Trophoblast cell (in vitro differentiated cells and primary cell): ENCODE data around the gene CELF1.

Source experiments
- DNase-seq, 2 donors: peaks; one replicate each; pipeline ENCODE4 v3.0.0-alpha.2; 2016
- H2AFZ ChIP-seq: 2 replicates; pipeline ENCODE4 v1.6.1; 2013; ENCODE audit warnings: low read length, moderate library complexity, mild to moderate bottlenecking; ENCODE audit not compliant: insufficient read depth, poor library complexity
- H2AK5ac ChIP-seq: 2 replicates; pipeline ENCODE4 v1.6.1; 2013; ENCODE audit warnings: mild to moderate bottlenecking, low read length
- H2BK120ac ChIP-seq: 2 replicates; pipeline ENCODE4 v1.6.1; 2013; ENCODE audit warnings: low read length, mild to moderate bottlenecking, moderate library complexity; ENCODE audit not compliant: insufficient read depth, poor library complexity
- H2BK12ac ChIP-seq: 2 replicates; pipeline ENCODE4 v1.6.1; 2013; ENCODE audit warnings: mild to moderate bottlenecking, low read length, moderate library complexity
- H2BK5ac ChIP-seq: 2 replicates; pipeline ENCODE4 v1.6.1; 2013; ENCODE audit warnings: low read length, low read depth, moderate library complexity, mild to moderate bottlenecking; ENCODE audit not compliant: poor library complexity
- H3K14ac ChIP-seq: 2 replicates; pipeline ENCODE4 v1.6.1; 2013; ENCODE audit warnings: mild to moderate bottlenecking, low read length
- H3K18ac ChIP-seq: 2 replicates; pipeline ENCODE4 v1.6.1; 2013; ENCODE audit warnings: mild to moderate bottlenecking, low read length
- H3K23ac ChIP-seq: 2 replicates; pipeline ENCODE4 v1.6.1; 2013; ENCODE audit warnings: low read length
- H3K27ac ChIP-seq: 2 replicates; pipeline ENCODE4 v1.5.1; 2013; ENCODE audit warnings: low read depth, mild to moderate bottlenecking, inconsistent platforms, low read length, moderate library complexity
- H3K27me3 ChIP-seq: 2 replicates; pipeline ENCODE4 v1.6.1; 2013; ENCODE audit warnings: inconsistent platforms, mild to moderate bottlenecking, low read length, moderate library complexity; ENCODE audit not compliant: insufficient read depth
- H3K36me3 ChIP-seq, 2 experiments: 1 replicate in 1 of 2; 2 replicates in 1 of 2; pipeline ENCODE4 v1.6.1; 2013; ENCODE audit warnings: low read length in 2 of 2, mild to moderate bottlenecking in 2 of 2, moderate library complexity in 1 of 2; ENCODE audit not compliant: insufficient read depth in 2 of 2, control insufficient read depth in 1 of 2
- H3K4ac ChIP-seq: 2 replicates; pipeline ENCODE4 v1.6.1; 2013; ENCODE audit warnings: low read depth, mild to moderate bottlenecking, low read length, moderate library complexity
- H3K4me1 ChIP-seq, 2 experiments: 1 replicate in 1 of 2; 2 replicates in 1 of 2; pipeline ENCODE4 v1.6.1; 2013; ENCODE audit warnings: low read length in 2 of 2, mild to moderate bottlenecking in 2 of 2, moderate library complexity in 1 of 2; ENCODE audit not compliant: insufficient read depth in 2 of 2, control insufficient read depth in 1 of 2
- H3K4me2 ChIP-seq: 2 replicates; pipeline ENCODE4 v1.6.1; 2013; ENCODE audit warnings: inconsistent platforms, mild to moderate bottlenecking, low read length, moderate library complexity
- H3K4me3 ChIP-seq: 2 replicates; pipeline ENCODE4 v1.5.1; 2013; ENCODE audit warnings: mild to moderate bottlenecking, low read depth, low read length, inconsistent platforms
- H3K79me1 ChIP-seq: one replicate; pipeline ENCODE4 v1.6.1; 2013; ENCODE audit warnings: low read length
- H3K79me2 ChIP-seq: 2 replicates; pipeline ENCODE4 v1.6.1; 2013; ENCODE audit warnings: low read length, mild to moderate bottlenecking; ENCODE audit not compliant: control insufficient read depth, insufficient read depth, poor library complexity
- H3K9ac ChIP-seq: 2 replicates; pipeline ENCODE4 v1.6.1; 2013; ENCODE audit warnings: mild to moderate bottlenecking, low read length
- H3K9me3 ChIP-seq: 2 replicates; pipeline ENCODE4 v1.6.1; 2013; ENCODE audit warnings: low read depth, mild to moderate bottlenecking, control low read depth, inconsistent platforms, low read length; ENCODE audit not compliant: insufficient read depth
- H4K12ac ChIP-seq: 2 replicates; pipeline ENCODE4 v1.6.1; 2013; ENCODE audit warnings: low read depth, mild to moderate bottlenecking, low read length, moderate library complexity
- H4K8ac ChIP-seq: 2 replicates; pipeline ENCODE4 v1.6.1; 2013; ENCODE audit warnings: low read depth, mild to moderate bottlenecking, low read length, moderate library complexity
- H4K91ac ChIP-seq: one replicate; pipeline ENCODE4 v1.6.1; 2013; ENCODE audit warnings: low read depth, mild to moderate bottlenecking, low read length, moderate library complexity
- WGBS: extraction: QIAGEN DNeasy Blood & Tissue Kit; methylation state at CpG from one replicate; pipeline ENCODE4 v1.1.7; 2013; ENCODE audit warnings: missing lambda C conversion rate; ENCODE audit not compliant: insufficient read length, insufficient coverage; ENCODE audit errors: extremely low coverage; 5-methylcytosine and 5-hydroxymethylcytosine counted together

The CELF1 gene

GRCh38 chr11:47538741-47539565 is 14.0 kb downstream of the CELF1 start:
- Histone ChIP-seq H3K9me3 (no peaks in the 10 kb centered on the region), H3K27ac (no peak overlapping the region), H4K12ac (no peak overlapping the region), H2AK5ac (no peak overlapping the region), H2BK120ac (no peak overlapping the region), H3K14ac (no peak overlapping the region), H4K8ac (no peak overlapping the region), H3K4me3 (no peak overlapping the region), H3K27me3 (no peaks in the 10 kb centered on the region), H3K79me1 (no peaks in the 10 kb centered on the region), H2BK12ac (no peak overlapping the region), H3K23ac (no peak overlapping the region), H4K91ac (no peak overlapping the region), H3K9ac (no peak overlapping the region), H3K79me2 (peaks cover 24% of the 10 kb centered on the region), H3K4ac (peak overlapping the region; percentile 96), H2BK5ac (no peak overlapping the region), H3K4me1 (no peaks in the 10 kb centered on the region), H3K18ac (no peak overlapping the region), H3K4me2 (no peak overlapping the region), H3K36me3 (peaks cover 1 to 3% of the 10 kb centered on the region in 2 experiments), H2AFZ (no peak overlapping the region)
- WGBS: no CpG with 5 or more reads among the region's 10 CpGs
- no peak for DNase-seq

- no peak overlapping the region for H2BK5ac ChIP-seq
Measured at GRCh38 chr11:47536915-47537314, 16.0 kb downstream of the CELF1 start.

DNA sequence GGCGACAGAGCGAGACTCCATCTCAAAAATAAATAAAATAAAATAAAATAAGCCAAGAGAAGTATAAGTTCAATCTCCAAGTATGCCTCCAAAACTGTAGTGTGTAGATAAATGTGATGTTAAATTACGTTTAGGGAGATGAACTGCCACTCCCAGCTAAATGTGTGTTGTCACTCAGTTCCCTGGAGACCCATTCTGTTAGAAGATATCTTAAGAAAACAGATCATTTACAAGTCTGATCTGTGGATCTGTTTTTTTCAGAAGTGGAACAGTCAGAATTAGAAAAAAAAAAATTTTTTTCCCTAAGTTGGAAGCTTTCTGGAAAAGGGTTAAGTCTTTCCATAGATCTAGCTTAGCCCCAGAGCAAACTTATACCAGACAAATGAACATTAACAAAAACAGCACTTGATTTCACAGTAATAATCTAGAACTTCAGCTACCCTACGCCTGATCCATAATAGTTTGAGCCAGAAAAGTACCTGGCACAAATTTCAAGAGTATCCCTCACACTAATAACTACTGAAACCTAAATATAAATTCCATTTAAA is 18.2 kb downstream of the CELF1 start:
- Histone ChIP-seq H3K36me3 (peaks cover 1 to 3% of the 10 kb centered on the region in 2 experiments), H3K23ac (no peak overlapping the region), H3K9me3 (no peaks in the 10 kb centered on the region), H3K9ac (no peak overlapping the region), H2AFZ (no peak overlapping the region), H3K4me1 (no peaks in the 10 kb centered on the region), H2BK12ac (no peak overlapping the region), H2BK120ac (no peak overlapping the region), H4K8ac (no peak overlapping the region), H2AK5ac (no peak overlapping the region), H3K4me2 (no peak overlapping the region), H3K18ac (no peak overlapping the region), H4K12ac (no peak overlapping the region), H4K91ac (no peak overlapping the region), H3K14ac (no peak overlapping the region), H2BK5ac (no peak overlapping the region), H3K4me3 (no peak overlapping the region), H3K27me3 (no peaks in the 10 kb centered on the region), H3K79me1 (no peaks in the 10 kb centered on the region), H3K79me2 (peaks cover 21% of the 10 kb centered on the region), H3K4ac (peak overlapping the region; percentile 27), H3K27ac (no peak overlapping the region)
- no peak for DNase-seq
- WGBS: no CpG with 5 or more reads among the region's 4 CpGs

More at GRCh38 chr11:47536915-47537314, 16.0 kb downstream of the CELF1 start:
- Histone ChIP-seq H3K27me3 (no peaks in the 10 kb centered on the region), H3K4me3 (no peak overlapping the region), H3K79me2 (peaks cover 19% of the 10 kb centered on the region), H3K79me1 (no peaks in the 10 kb centered on the region), H2AK5ac (no peak overlapping the region), H3K27ac (no peak overlapping the region), H3K4me2 (no peak overlapping the region), H3K23ac (no peak overlapping the region), H3K9ac (no peak overlapping the region), H3K9me3 (no peaks in the 10 kb centered on the region), H3K4me1 (no peaks in the 10 kb centered on the region), H3K18ac (no peak overlapping the region), H3K36me3 (peaks cover 1 to 3% of the 10 kb centered on the region in 2 experiments), H2BK12ac (no peak overlapping the region), H4K12ac (no peak overlapping the region), H3K14ac (no peak overlapping the region), H2AFZ (no peak overlapping the region), H2BK120ac (no peak overlapping the region), H4K8ac (no peak overlapping the region), H4K91ac (no peak overlapping the region), H3K4ac (peak overlapping the region; percentile 62)
- no CpG with 5 or more reads among the region's 3 CpGs for WGBS
- DNase-seq: no peak

DNA sequence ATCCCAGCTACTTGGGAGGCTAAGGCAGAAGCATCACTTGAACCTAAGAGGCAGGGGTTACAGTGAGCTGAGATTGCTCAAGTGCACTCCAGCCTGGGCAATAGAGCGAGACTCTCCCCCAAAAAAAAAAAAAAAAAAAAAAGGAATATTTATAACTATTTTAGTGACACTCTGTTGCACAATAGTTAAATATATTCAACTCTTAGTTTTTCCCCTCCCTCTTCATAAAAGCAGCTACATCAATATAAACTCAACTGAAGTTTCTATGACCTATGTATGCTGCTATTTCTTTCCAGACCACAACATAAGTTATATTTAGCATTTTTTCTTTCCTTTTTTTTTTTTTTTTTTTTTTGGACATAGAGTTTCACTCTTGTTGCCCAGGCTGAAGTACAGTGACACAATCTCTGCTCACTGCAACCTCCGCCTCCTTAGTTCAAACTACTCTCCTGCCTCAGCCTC is 19.2 kb downstream of the CELF1 start:
- no peak overlapping the region for H4K91ac ChIP-seq
- peaks cover 1 to 3% of the 10 kb centered on the region in 2 experiments for H3K36me3 ChIP-seq
- H3K27me3 ChIP-seq: no peaks in the 10 kb centered on the region
- no peaks in the 10 kb centered on the region for H3K79me1 ChIP-seq
- H3K23ac ChIP-seq: no peak overlapping the region
- H2BK12ac ChIP-seq: no peak overlapping the region
- no peak overlapping the region for H2BK120ac ChIP-seq
- H3K14ac ChIP-seq: no peak overlapping the region
- H2BK5ac ChIP-seq: no peak overlapping the region
- H2AFZ ChIP-seq: no peak overlapping the region
- WGBS: no CpG with 5 or more reads among the region's 2 CpGs
- no peak overlapping the region for H4K12ac ChIP-seq
- no peaks in the 10 kb centered on the region for H3K9me3 ChIP-seq
- H3K4me1 ChIP-seq: no peaks in the 10 kb centered on the region
- H4K8ac ChIP-seq: no peak overlapping the region
- H3K27ac ChIP-seq: no peak overlapping the region
- DNase-seq: no peak
- H3K4ac ChIP-seq: peak overlapping the region; percentile 83
- no peak overlapping the region for H3K4me2 ChIP-seq
- no peak overlapping the region for H3K4me3 ChIP-seq
- H2AK5ac ChIP-seq: no peak overlapping the region
- no peak overlapping the region for H3K18ac ChIP-seq
- H3K9ac ChIP-seq: no peak overlapping the region
- H3K79me2 ChIP-seq: peaks cover 19% of the 10 kb centered on the region
